HS-5 (cell line): ENCODE results near the gene CTRB1.
"Not testable (repeated sequence)": the region's sequence is repeated elsewhere in the genome, so short reads cannot be mapped to it uniquely, and the experiment has no call there.

Source experiments
- DNase-seq: peaks from one replicate; pipeline ENCODE4 v3.0.0-alpha.2; 2012; ENCODE audit warnings: low read depth

The CTRB1 gene

GRCh38 chr16:75204410-75204758, 14.4 kb upstream of the CTRB1 start:
- no peak for DNase-seq

- not testable (repeated sequence) for DNase-seq
Observed at GRCh38 chr16:75204905-75205304, 13.9 kb upstream of the CTRB1 start.

GRCh38 chr16:75205438-75205837, 13.3 kb upstream of the CTRB1 start:
- DNase-seq = not testable (repeated sequence)

- DNase-seq = not testable (repeated sequence)
Observed at GRCh38 chr16:75205961-75206748, 12.6 kb upstream of the CTRB1 start.

GRCh38 chr16:75206749-75207451, 11.9 kb upstream of the CTRB1 start, which contains the start of gene CTRB2:
Gene CTRB2 (minus strand): TSS chr16:75207161. CDS start chr16:75207141, 20 bp downstream.
- DNase-seq = no peak

- no peak for DNase-seq
Observed at GRCh38 chr16:75207831-75208230, 11.0 kb upstream of the CTRB1 start.

GRCh38 chr16:75208242-75208825, 10.5 kb upstream of the CTRB1 start:
- DNase-seq = no peak

- DNase-seq = no peak
Observed at GRCh38 chr16:75208861-75209505, 9.8 kb upstream of the CTRB1 start.

- DNase-seq = not testable (repeated sequence)
Observed at GRCh38 chr16:75209514-75209913, 9.3 kb upstream of the CTRB1 start.

- no peak for DNase-seq
Observed at GRCh38 chr16:75209944-75210343, 8.8 kb upstream of the CTRB1 start.

GRCh38 chr16:75211286-75211685, 7.5 kb upstream of the CTRB1 start:
- DNase-seq = not testable (repeated sequence)

- DNase-seq = no peak
Observed at GRCh38 chr16:75216127-75216526, 2.7 kb upstream of the CTRB1 start.

- no peak for DNase-seq
Observed at GRCh38 chr16:75216576-75216975, 2.2 kb upstream of the CTRB1 start.

GRCh38 chr16:75217389-75217851, 1.4 kb upstream of the CTRB1 start:
- DNase-seq = no peak

- no peak for DNase-seq
Observed at GRCh38 chr16:75219088-75219487, 300 bp downstream of the CTRB1 start.

GRCh38 chr16:75219838-75220237, 1.1 kb downstream of the CTRB1 start:
- no peak for DNase-seq

- no peak for DNase-seq
Observed at GRCh38 chr16:75222271-75222783, 3.5 kb downstream of the CTRB1 start.

GRCh38 chr16:75223129-75223528, 4.3 kb downstream of the CTRB1 start:
- not testable (repeated sequence) for DNase-seq

- DNase-seq = no peak
Observed at GRCh38 chr16:75224306-75225082, 5.7 kb downstream of the CTRB1 start.

- DNase-seq = no peak
Observed at GRCh38 chr16:75225092-75225491, 6.3 kb downstream of the CTRB1 start.
